HG03139 (cell line): ENCODE measurements around the gene AKAP6.
A peak's percentile ranks its signal among the peaks of the same experiment; 100 is the strongest.

Source experiments
- ATAC-seq: cut with Tn5 transposase; IDR thresholded peaks from one replicate; pipeline ENCODE4 v1.9.1; 2021; ENCODE audit not compliant: unreplicated experiment

The AKAP6 gene

DNA sequence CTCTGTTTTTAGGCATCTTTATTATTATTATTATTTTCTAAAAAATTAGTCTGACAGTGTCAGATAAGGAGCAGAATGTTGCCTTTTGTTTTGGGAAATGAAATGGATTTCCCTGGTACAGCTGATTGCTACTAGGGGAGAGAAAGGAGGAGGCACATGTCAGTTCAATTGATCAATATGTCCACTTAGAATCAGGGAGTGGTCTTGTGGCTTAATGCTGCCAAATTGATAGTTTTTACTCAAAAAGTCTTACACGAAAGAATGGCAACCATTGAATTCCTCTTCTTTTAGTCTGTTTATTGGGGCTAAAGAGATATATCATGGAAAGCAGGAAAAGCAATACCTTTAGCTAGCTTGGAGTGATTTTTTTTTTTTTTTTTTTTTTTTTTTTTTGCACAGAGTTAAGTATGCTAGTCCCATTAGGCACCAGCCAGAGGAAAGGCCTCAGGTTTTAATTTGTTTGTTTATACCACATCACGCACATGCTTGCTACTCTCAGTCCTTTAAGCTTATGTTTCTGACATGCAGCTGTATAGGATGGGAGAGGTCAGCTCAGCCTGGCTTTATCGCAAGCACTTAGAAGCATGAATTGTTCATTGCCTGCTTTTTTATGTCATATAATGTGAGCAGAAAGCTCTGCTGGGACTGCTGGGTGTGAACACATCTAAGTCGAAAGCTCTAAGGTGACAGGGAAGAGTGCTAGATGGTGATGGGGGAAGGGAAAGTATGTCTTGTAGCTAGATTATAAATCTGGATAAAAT lies 1.4 kb downstream of the AKAP6 start:
- no peak for ATAC-seq

DNA sequence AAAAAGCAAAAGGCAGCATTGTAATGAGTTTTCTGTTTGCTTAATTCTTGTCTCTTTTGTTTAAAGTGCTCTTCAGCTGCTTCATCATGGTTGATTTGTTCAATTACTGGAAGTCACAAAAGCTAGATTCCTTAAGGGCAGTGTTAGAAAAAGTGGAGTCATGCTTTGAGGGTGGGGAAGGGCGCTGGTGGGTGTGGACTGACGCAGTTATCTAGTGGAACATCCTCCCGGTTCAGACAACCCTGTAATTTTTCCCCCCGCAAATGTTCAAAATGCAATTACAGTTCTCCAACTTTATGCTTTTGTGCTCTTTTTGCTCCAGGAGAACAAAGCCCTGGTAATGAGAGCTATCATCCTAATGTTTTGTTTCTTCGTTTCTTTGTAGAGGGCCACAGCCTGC lies 2.1 kb downstream of the AKAP6 start:
- no peak for ATAC-seq

DNA sequence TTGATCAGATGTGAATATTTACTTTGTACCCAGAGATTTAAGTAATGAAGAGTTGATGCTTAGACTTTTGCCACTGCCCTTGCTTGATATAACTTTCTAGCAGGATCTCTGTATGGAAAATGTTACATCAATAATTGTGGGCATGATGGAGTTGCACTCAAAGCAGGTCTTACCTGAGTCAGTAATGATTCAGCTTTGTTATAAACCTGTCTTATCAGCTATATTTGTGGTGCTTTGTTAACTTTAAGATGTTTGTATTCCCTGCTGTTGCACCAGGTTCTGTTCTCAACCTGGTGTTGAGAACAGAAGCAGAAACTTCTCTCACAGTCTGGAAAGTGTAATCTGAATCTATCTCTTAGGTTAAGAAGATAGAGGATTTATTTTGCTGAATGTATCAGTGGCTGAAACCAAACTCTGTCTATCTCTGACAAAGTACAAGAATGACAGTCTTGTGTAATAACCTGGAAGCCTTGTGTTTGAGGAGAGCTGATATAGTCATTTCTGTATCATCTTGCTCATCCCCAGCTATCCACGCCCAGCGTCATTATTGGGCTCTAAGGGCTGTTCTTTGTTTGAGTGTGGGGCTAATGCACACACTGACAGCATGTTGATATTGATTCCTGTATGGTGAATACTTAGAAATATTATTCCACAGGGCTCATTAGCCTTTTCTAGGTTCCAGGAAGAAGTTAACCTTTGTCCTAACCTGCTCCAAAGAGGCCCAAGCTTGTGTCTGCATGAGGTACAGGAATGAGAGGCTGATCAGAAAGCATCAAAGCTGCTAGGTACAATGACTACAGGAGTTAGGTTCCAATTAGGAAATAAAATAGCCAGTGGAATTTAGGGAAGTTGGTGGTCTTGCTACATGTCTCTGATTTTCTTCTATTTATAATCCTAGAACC lies 3.6 kb downstream of the AKAP6 start:
- no peak for ATAC-seq

DNA sequence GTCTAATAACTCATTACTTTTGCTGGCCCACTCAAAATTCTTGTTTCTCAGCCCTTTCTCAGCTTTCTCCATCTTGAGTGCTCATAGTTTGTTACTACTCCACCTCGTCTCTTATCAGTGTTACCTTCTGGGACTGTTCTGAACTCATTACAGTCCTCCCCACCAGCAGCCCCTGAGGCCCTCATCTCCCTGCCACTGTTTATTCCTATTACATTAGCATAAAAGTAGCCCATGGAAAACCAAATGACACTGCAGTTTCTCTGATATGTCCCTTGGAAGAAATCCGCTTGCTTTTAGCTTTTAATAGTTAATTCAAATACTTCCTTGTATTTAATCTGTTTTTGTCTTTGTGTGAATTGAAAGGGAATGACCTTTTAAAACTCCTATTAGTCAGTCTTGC lies 7.6 kb downstream of the AKAP6 start:
- ATAC-seq, result no peak

DNA sequence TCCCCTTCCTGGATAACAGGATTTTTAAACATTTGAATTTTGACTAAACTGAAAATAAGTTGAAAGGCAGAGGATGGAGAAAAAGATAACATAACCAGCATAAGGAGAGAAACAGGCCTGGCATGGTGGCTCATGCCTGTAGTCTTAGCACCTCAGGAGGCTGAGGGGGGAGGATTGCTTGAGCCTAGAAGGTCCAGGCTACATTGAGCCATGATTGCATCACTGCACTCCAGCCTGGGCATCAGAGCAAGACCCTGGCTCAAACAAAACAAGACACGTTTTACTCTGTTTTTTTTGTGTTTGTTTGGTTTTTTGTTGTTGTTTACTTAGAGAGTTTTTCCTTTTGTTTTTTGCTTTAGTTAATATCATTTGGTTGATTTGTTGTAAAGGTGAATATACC lies 8.7 kb downstream of the AKAP6 start:
- no peak for ATAC-seq

DNA sequence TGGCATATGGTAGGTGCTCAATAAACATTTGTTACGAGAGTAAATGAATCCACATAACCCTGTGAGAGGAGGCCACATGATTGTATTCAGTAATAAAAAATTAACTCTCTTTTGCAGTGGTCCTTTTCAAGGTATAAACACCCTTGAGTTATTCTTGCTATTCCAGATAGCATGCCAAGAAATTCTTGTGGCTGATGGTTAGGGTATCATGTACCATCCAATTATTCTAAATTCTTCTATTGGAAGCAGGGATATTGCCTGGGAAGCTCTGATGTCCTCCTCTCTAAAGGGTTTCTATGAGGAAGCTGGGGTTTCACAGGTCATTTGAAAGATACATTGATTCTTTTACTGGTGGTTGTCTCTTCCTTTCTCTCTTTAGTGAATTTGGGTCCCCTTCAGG lies 10.1 kb downstream of the AKAP6 start:
- ATAC-seq, result no peak

DNA sequence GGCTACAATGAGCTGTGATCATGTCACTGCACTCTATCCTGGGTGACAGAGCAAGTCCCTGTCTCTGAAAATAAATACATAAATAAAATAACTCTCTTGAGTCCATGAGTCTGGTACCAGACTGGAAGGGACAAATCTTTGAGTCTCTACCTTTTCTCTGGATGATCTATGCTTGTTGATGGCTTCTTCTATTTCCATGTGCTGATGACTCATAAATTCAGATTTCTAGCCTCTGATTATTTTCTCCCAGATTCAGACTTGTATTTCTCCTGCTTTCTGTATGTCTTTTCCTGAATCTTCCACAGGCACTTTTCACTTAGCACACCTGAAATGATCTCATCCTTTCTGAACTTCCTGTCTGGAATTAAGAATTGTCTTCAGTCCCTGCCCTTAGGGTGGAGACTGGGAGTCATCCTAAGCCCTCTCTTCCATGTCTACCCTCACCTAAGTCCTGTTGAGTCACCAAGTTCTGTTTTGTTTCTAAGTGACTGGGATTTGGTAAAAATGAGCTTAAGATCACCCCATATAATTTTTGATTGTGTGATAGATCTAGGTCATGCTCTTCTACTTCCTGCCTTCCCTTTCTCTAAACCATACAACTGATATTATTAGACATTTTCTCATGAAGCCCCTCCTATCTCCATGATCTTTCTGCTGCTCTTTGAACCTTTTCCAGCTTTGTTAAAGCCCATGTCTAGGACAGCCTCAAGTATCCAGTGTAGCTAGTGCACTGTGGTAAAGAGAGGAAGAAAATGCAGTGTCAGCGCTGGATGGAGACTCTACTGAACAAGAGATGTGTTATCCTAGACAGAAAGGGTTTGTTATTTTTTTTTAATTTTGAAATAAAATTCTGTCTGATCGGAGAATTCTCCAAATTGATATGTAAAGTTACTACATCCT lies 13.1 kb downstream of the AKAP6 start:
- ATAC-seq, result no peak

DNA sequence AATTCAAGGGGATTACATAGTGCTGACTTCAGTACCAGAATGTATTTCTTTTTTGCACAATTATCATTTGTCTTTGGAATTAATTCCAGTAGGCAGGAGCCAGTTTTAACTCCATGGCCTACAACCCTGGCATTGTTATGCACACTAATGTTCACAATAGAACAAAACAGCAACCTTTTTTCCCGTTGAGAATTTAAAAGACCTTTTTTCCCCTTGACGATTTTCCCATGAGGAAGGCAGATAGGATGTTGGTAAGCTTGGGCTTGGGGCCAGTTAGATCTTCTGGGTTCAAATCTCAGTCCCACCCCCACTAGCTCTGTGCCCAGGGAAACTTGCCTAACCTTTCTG lies 13.7 kb downstream of the AKAP6 start:
- ATAC-seq, result no peak

DNA sequence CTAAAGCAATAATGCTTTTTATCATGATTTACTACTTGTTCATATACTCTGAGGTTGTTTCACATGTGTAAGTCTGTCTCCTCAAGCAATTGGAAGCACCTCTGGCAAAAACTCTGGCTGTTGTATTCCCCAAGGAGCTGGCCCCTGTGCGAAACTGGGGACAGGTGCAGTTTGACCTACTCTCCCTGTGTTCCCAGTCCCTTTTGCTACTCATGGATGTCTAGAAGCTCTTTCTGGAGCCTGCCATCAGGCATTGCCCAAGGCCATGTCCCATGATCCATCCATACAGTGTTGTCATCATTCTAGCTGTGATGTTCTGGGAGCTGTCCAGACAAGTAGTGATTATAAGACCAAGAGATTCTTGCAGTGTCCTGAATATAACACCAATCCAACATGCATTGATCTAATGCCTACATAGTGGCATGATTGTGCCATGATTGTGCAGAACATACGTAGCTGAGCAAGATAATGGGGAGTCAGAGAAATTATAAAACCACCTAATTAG lies 14.9 kb downstream of the AKAP6 start:
- ATAC-seq, result no peak

DNA sequence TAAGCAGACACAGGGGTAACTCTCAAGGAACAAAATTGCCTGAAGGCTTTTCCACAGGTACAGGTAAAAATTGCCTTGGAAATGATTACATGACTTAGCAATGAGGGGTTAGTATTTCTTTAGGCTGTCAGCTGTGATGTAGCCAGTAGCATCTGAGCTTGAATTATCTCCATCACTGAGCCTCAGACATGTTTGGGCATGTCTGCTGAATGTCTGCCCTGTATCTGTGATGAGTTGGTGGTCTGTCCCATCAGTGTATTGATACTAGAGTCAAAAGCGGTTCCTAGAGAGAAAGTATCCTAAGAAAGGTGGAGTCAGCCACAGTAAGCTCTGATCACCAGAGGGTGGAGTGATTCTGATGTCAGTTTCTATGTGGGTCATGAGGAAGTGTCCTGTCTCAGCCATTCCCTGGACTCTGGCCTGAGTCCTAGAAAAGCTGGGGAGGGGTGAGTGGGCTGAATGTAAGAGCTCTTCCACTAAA lies 16.3 kb downstream of the AKAP6 start:
- ATAC-seq, result no peak

DNA sequence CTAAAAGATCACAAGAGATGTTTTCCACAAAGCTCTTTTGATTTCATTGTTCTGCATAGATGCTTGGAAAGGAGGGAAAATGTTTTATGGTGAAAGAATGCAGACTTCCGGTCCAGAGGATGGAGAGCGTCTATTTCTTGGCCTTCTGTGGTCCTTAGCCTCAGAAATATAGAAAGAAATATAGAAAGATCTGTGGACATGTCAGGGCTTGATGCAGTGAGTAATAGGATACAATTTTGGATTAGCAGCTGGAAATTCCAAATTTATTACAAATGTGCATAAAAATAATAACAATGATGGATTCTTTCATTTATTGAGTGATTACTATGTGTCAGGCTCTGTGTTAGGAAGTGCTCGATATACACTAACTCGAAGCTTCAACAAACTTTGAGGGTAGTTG lies 20.2 kb downstream of the AKAP6 start:
- ATAC-seq, result no peak

DNA sequence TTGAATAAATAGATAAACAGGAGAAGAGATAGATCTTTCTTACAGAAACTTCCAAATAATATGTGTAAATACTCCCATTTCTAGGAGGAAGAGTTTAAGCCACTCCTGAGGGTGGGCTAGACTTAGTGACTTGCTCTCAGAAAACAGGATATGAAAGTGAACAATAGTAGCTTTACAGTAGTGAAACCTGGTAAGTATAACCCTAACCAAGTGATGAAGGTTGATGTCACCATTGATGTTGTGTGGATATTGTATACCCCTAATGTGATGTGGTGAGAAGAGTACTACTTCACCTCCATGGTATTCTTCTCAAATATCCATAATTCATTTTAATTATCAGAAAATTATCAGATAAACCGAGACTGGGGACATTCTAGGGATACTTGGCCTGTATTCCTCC lies 20.9 kb downstream of the AKAP6 start:
- ATAC-seq, result peak; percentile 96

DNA sequence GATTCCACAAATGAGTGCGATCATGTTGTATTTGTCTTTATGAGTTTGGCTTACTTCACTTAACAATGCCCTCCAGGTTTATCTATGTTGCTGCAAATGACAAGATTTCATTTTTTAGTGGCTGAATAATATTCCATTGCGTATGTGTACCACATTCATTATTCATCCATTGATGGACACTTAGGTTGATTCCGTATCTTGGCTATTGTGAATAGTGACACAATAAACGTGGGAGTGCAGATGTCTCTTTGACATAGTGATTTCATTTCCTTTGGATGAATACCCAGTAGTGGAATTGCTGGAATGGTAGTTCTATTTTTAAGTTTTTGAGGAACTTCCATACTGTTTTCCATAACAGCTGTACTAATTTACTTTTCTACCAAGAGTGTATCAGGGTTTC lies 23.5 kb downstream of the AKAP6 start:
- ATAC-seq, result no peak

DNA sequence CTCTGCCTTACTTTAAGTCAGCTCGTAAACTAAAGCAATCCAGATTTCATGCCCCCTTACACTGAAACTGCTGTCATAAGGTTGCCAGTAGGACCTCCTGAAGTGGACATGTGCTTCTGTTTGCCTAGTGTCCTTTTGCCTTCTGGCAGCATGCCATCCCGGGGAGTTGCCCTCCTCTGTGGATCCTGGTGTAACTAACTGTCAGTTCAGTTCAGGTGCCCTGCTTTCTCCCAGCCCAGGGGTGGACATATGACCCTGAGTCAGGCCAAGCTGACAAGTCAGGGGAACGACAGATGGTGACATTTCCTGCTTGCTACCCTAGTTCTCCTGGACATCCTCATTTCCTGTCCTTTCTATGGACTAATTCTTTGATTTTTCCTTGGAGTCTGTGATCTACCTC lies 25.6 kb downstream of the AKAP6 start:
- no peak for ATAC-seq

DNA sequence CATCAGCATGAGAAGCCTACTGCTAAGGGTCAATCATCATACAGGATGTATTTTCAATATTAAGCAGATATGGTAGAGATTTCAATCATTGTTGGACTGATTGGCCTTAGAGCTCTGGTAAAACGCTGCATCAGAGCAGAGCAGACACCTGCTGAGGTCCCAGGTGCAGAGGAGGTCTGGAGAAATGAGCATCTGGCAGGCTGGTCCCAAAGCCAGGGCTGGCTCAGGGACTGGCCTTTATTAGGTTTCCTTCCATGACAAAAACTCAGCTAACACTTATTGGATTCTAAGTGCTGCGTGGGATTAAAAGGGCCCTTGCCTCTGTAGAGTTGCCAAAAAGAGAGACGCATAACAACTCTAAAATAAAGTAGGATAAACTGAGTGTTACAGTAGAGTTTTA lies 29.7 kb downstream of the AKAP6 start:
- ATAC-seq, result no peak

DNA sequence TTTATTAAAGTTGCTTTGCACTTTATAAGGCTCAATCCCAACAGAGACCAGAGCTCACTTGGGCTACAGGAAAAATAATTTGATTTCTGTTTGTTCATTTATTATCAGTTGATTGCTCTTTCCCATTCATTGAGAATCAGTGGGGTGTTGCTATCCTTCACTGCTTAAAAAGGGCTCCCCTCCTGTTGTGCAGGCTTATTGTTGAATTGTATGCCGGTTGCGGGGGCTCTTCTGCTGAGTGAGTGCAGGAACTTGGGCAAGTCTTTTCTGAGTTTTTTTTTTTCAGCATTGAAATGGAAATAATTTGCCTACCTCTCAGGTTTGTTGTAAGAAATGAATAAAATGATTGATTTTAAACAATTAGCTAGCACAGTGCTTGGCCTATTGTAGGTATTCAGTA lies 32.6 kb downstream of the AKAP6 start:
- ATAC-seq, result no peak

DNA sequence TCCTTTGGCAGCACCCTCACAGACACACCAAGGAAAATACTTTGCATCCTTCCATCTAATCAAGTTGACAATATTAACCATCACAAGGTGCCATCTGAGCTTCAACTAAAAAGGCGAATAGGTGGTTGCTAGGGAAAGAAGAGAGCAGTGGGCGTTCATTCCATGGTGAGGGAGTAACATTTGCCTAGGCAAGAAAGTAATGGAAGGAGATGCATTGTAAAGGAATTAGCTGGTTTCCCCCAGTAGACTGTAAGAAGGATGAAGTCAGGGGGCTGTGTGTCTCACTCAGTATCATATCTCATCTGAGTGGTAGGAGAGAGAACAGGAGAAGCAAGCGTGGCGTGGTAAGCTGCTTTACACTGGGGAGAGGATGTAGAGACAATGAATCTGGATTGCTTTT lies 34.7 kb downstream of the AKAP6 start:
- ATAC-seq, result no peak

DNA sequence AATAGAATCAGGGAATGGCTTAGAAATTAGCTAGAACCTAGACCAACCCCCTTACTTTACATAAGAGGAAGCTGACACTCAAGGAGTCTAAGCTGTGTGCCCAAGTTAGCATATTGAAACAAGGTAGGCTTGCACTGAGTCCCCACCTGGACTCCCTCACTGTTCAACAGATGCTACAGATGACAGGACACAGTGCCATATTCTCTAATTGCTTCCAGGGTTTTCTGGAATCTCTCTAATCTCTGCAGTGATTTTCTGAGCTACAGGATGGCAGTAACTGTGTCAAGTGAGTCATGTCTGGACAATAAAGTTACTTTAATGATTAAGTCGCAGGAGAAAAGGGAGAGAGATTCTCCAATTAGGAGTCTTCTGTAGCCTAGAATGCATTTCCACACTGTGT lies 35.8 kb downstream of the AKAP6 start:
- ATAC-seq, result no peak

DNA sequence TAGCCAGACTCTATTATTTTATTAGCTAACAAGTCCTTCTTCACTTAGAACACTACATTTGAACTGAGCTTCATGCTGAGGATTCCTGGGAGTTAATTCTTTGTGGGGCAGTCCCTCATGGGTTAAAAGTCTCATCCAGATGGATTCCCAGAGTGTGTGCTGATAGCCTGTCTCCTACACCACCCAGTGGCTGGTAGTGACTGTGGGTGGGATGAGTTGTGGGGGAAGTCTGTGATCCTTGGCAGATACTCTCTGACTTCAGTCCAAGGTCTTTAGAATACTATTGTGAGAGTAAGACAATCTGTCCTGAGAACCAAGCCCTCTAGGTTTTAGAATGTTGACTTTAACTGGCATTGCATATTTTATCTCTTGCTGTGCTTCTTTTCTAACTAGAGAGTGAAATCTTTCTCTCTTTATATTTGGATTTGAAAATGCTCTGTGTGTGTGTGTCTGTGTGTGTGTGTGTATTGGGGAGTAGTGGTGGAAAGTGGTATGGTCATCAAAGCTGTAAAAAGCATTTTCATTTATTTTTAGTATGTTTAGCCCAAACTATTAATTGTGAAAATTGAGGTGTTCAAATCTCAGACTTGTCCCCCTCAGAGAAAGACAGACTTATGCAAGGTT lies 37.3 kb downstream of the AKAP6 start:
- no peak for ATAC-seq

DNA sequence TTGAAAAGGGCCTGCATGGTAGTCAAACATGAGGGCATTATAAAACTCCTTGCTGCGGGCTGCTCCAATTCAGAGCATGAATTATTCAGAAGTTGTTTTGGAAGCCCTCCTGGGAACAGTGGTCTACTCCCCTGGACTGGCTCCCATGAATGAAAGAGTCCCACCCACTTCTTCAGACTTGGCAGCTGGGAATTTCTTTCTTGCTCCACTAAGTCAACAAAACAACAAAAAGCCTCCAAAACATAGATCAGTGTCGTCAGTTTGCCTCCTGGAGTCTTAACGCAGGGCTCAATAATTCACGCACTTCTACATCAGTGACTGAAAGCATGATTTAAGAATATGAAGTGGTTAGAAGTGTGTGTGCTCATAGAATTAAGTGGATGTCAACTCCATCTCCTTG lies 37.9 kb downstream of the AKAP6 start:
- no peak for ATAC-seq

DNA sequence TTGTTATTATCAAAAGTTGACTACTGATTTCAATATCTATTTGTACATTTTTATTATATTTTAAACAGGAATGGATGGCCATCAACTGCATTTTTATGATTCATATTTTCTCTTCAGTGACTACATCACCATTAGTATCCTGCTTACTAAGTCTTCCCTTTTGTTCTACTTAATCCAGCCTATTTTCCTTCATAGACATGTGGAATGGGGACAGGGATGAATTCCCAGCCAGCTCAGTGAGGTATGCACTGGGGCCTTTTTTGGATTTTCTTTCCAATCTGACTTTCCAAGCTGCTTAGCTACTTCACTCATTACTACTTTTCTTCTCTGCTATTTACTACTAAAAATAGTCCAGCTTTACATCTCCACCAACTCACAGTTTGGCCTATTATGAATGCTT lies 38.4 kb downstream of the AKAP6 start:
- no peak for ATAC-seq
